Mesendoderm (in vitro differentiated cells): ENCODE data around the gene CAPN9.

ENCODE experiments used
- DNase-seq: peaks from one replicate; pipeline ENCODE4 v3.0.0; 2013
- H2AK5ac ChIP-seq: 2 replicates; pipeline ENCODE4 v1.6.1; 2013; ENCODE audit warnings: low read length, inconsistent platforms
- H2BK120ac ChIP-seq: 2 replicates; pipeline ENCODE4 v1.6.1; 2013; ENCODE audit warnings: low read depth, mild to moderate bottlenecking, low read length, moderate library complexity, mixed read lengths
- H2BK15ac ChIP-seq: replicated peaks from 2 replicates; pipeline ENCODE4 v1.6.1; 2013; ENCODE audit warnings: low read depth, mild to moderate bottlenecking, moderate library complexity
- H2BK5ac ChIP-seq: 2 replicates; pipeline ENCODE4 v1.6.1; 2013; ENCODE audit warnings: low read length, inconsistent platforms
- H3K18ac ChIP-seq: 2 replicates; pipeline ENCODE4 v1.6.1; 2013; ENCODE audit warnings: mild to moderate bottlenecking, low read length, mixed read lengths
- H3K23ac ChIP-seq: one replicate; pipeline ENCODE4 v1.6.1; 2013; ENCODE audit warnings: low read length
- H3K27ac ChIP-seq: 2 replicates; pipeline ENCODE4 v1.5.1; 2013; ENCODE audit warnings: low read depth, mild to moderate bottlenecking, inconsistent platforms, low read length, moderate library complexity
- H3K27me3 ChIP-seq: 2 replicates; pipeline ENCODE4 v1.6.1; 2013; ENCODE audit warnings: low read length, control low read depth, mild to moderate bottlenecking, inconsistent platforms; ENCODE audit not compliant: insufficient read depth, poor library complexity
- H3K36me3 ChIP-seq: 2 replicates; pipeline ENCODE4 v1.6.1; 2013; ENCODE audit warnings: low read length, inconsistent platforms; ENCODE audit not compliant: control insufficient read depth, insufficient read depth
- H3K4ac ChIP-seq: one replicate; pipeline ENCODE4 v1.6.1; 2013; ENCODE audit warnings: low read depth, mild to moderate bottlenecking, low read length, moderate library complexity
- H3K4me1 ChIP-seq: 2 replicates; pipeline ENCODE4 v1.6.1; 2013; ENCODE audit warnings: low read depth, low read length, inconsistent platforms; ENCODE audit not compliant: control insufficient read depth
- H3K4me2 ChIP-seq: 2 replicates; pipeline ENCODE4 v1.6.1; 2013; ENCODE audit warnings: low read length
- H3K4me3 ChIP-seq: 2 replicates; pipeline ENCODE4 v1.5.1; 2013; ENCODE audit warnings: mild to moderate bottlenecking, low read length
- H3K56ac ChIP-seq: one replicate; pipeline ENCODE4 v1.6.1; 2013; ENCODE audit warnings: low read length
- H3K79me1 ChIP-seq: 2 replicates; pipeline ENCODE4 v1.6.1; 2013; ENCODE audit warnings: low read length, inconsistent platforms
- H3K79me2 ChIP-seq: 2 replicates; pipeline ENCODE4 v1.6.1; 2013; ENCODE audit warnings: mild to moderate bottlenecking, low read length; ENCODE audit not compliant: control insufficient read depth, insufficient read depth
- H3K9ac ChIP-seq: 2 replicates; pipeline ENCODE4 v1.6.1; 2013; ENCODE audit warnings: low read length, inconsistent platforms
- H4K5ac ChIP-seq: one replicate; pipeline ENCODE4 v1.6.1; 2013; ENCODE audit warnings: low read length
- H4K8ac ChIP-seq: one replicate; pipeline ENCODE4 v1.6.1; 2013; ENCODE audit warnings: low read depth, mild to moderate bottlenecking, control low read depth, low read length, moderate library complexity
- WGBS: extraction: QIAGEN DNeasy Blood & Tissue Kit; methylation state at CpG from one replicate; pipeline ENCODE4 v1.1.7; 2013; ENCODE audit warnings: low lambda C conversion rate, missing lambda C conversion rate; ENCODE audit not compliant: insufficient coverage; ENCODE audit errors: extremely low coverage; 5-methylcytosine and 5-hydroxymethylcytosine counted together

CAPN9 gene

GRCh38 chr1:230701434-230701833, 45.8 kb upstream of the CAPN9 start:
- Histone ChIP-seq H3K23ac (no peak overlapping the region), H3K79me2 (no peaks in the 10 kb centered on the region), H3K4me2 (no peak overlapping the region), H2BK5ac (no peak overlapping the region), H3K27me3 (no peaks in the 10 kb centered on the region), H2BK15ac (no peak overlapping the region), H3K4ac (no peak overlapping the region), H2BK120ac (no peak overlapping the region), H3K79me1 (no peaks in the 10 kb centered on the region), H3K9ac (no peak overlapping the region), H3K36me3 (no peaks in the 10 kb centered on the region), H3K27ac (no peak overlapping the region), H3K4me3 (no peak overlapping the region), H2AK5ac (no peak overlapping the region), H3K4me1 (no peaks in the 10 kb centered on the region), H4K5ac (no peak overlapping the region), H3K18ac (no peak overlapping the region), H4K8ac (no peak overlapping the region), H3K56ac (no peak overlapping the region)
- no peak for DNase-seq
- WGBS, result no CpG with 5 or more reads among the region's 17 CpGs

- H3K4me2 ChIP-seq, result no peak overlapping the region
- H3K9ac ChIP-seq, result no peak overlapping the region
- H2BK120ac ChIP-seq, result no peak overlapping the region
- H3K36me3 ChIP-seq, result no peaks in the 10 kb centered on the region
- no peak overlapping the region for H3K27ac ChIP-seq
- no peak overlapping the region for H3K18ac ChIP-seq
- no peak overlapping the region for H2BK5ac ChIP-seq
- no peak overlapping the region for H3K4me3 ChIP-seq
- WGBS, result no CpG with 5 or more reads among the region's 19 CpGs
- H3K79me1 ChIP-seq, result no peaks in the 10 kb centered on the region
- no peaks in the 10 kb centered on the region for H3K27me3 ChIP-seq
- no peak overlapping the region for H2BK15ac ChIP-seq
- H2AK5ac ChIP-seq, result no peak overlapping the region
- H3K23ac ChIP-seq, result no peak overlapping the region
- no peak overlapping the region for H4K5ac ChIP-seq
- H3K4me1 ChIP-seq, result no peaks in the 10 kb centered on the region
- no peak for DNase-seq
- no peak overlapping the region for H3K4ac ChIP-seq
- H3K56ac ChIP-seq, result no peak overlapping the region
- H3K79me2 ChIP-seq, result no peaks in the 10 kb centered on the region
- H4K8ac ChIP-seq, result no peak overlapping the region
Observed at GRCh38 chr1:230701895-230702768, 45.1 kb upstream of the CAPN9 start.

DNA sequence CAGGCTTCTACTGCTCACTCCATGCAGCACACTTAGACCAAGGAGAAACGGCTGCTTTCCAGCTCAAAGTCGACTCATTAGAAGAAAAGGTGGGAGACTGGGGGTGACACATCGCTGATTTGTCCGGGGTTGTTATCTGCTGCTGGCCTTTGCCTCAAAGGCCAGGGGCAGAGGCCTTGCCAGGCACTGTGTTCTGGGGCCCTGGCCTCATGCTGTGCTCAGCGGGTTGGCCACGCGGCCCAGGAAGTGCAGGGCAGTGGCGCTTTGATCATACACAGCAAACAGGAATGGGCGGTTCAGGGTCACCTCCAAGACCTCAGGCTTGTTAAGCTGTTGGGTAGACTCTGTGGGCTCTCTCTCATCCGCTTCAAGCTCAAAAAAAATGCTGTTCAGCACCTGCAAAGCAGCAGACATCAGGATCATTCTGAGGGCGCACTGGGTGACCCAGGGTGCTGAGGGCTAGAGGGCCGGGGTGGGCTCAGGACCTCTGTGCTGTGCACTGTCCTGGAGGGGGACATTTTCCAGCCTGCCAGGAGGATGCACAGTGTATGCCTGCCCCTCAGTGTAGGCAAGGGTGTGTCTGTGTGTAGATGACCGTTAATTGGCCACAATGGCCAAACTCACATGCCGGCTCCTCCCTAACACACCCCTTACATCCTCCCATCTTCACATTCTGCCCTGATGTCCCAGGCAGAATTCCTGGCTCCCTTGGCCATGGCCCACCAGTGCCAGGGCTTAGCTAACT, 44.1 kb upstream of the CAPN9 start:
- no peak overlapping the region for H2BK5ac ChIP-seq
- H3K56ac ChIP-seq, result no peak overlapping the region
- no peaks in the 10 kb centered on the region for H3K79me1 ChIP-seq
- H3K9ac ChIP-seq, result no peak overlapping the region
- H3K4ac ChIP-seq, result no peak overlapping the region
- no peak overlapping the region for H3K4me3 ChIP-seq
- no peak overlapping the region for H3K18ac ChIP-seq
- no peak overlapping the region for H3K23ac ChIP-seq
- no peak overlapping the region for H2BK120ac ChIP-seq
- H3K27ac ChIP-seq, result no peak overlapping the region
- no peaks in the 10 kb centered on the region for H3K36me3 ChIP-seq
- H3K27me3 ChIP-seq, result no peaks in the 10 kb centered on the region
- H3K4me1 ChIP-seq, result no peaks in the 10 kb centered on the region
- no peak overlapping the region for H4K5ac ChIP-seq
- H2BK15ac ChIP-seq, result no peak overlapping the region
- no peak overlapping the region for H2AK5ac ChIP-seq
- no peak for DNase-seq
- no peak overlapping the region for H4K8ac ChIP-seq
- WGBS, result no CpG with 5 or more reads among the region's 14 CpGs
- no peak overlapping the region for H3K4me2 ChIP-seq
- no peaks in the 10 kb centered on the region for H3K79me2 ChIP-seq

- H2BK120ac ChIP-seq, result no peak overlapping the region
- H3K18ac ChIP-seq, result no peak overlapping the region
- H3K9ac ChIP-seq, result no peak overlapping the region
- H3K56ac ChIP-seq, result no peak overlapping the region
- no peak overlapping the region for H4K5ac ChIP-seq
- H2BK15ac ChIP-seq, result no peak overlapping the region
- no peak overlapping the region for H2BK5ac ChIP-seq
- H3K79me2 ChIP-seq, result no peaks in the 10 kb centered on the region
- no peak overlapping the region for H3K4me3 ChIP-seq
- no peak overlapping the region for H3K23ac ChIP-seq
- no peak overlapping the region for H3K4me2 ChIP-seq
- DNase-seq, result no peak
- no CpG with 5 or more reads among the region's 8 CpGs for WGBS
- no peaks in the 10 kb centered on the region for H3K27me3 ChIP-seq
- H3K4me1 ChIP-seq, result no peaks in the 10 kb centered on the region
- no peak overlapping the region for H2AK5ac ChIP-seq
- no peaks in the 10 kb centered on the region for H3K36me3 ChIP-seq
- no peak overlapping the region for H3K27ac ChIP-seq
- H3K79me1 ChIP-seq, result no peaks in the 10 kb centered on the region
- no peak overlapping the region for H4K8ac ChIP-seq
- H3K4ac ChIP-seq, result no peak overlapping the region
Observed at GRCh38 chr1:230703679-230704385, 43.4 kb upstream of the CAPN9 start.

DNA sequence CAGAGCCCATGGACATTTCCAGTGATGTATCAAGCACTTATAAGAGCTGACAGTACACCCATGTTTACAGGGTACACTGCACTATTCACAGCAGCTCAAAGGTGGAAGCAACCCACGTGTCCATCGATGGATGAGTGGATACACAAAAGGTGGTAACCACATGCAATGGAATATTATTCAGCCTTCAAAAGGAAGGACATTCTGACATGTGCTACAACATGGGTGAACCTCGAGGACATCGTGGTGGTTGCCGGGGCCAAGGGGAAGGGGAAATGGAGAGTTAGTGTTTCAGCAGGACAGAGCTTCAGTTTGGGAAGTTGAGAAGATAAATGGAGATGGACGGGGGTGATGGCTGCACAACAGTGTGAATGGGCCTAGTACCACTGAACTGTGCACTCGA, 42.4 kb upstream of the CAPN9 start:
- no peak overlapping the region for H3K4ac ChIP-seq
- H3K79me1 ChIP-seq, result no peaks in the 10 kb centered on the region
- H4K5ac ChIP-seq, result no peak overlapping the region
- no peaks in the 10 kb centered on the region for H3K36me3 ChIP-seq
- H4K8ac ChIP-seq, result no peak overlapping the region
- H3K27me3 ChIP-seq, result no peaks in the 10 kb centered on the region
- no peak overlapping the region for H2BK15ac ChIP-seq
- H3K4me3 ChIP-seq, result no peak overlapping the region
- no peak overlapping the region for H3K9ac ChIP-seq
- no peaks in the 10 kb centered on the region for H3K4me1 ChIP-seq
- no peaks in the 10 kb centered on the region for H3K79me2 ChIP-seq
- no peak overlapping the region for H2BK120ac ChIP-seq
- no peak overlapping the region for H2AK5ac ChIP-seq
- DNase-seq, result no peak
- no peak overlapping the region for H3K27ac ChIP-seq
- WGBS, result no CpG with 5 or more reads among the region's 7 CpGs
- H3K56ac ChIP-seq, result no peak overlapping the region
- no peak overlapping the region for H3K4me2 ChIP-seq
- H2BK5ac ChIP-seq, result no peak overlapping the region
- no peak overlapping the region for H3K18ac ChIP-seq
- no peak overlapping the region for H3K23ac ChIP-seq
